Measurements from ENCODE around the gene DMPK.

The DMPK gene

GRCh38 chr19:45814851-45815480, 32.7 kb upstream of the DMPK start, which contains the start of gene RSPH6A:
RSPH6A (minus strand) TSS chr19:45815308; CDS start chr19:45815176, 132 bp downstream.
- DNase-seq (ENCODE audit: extremely low read depth, low read depth) = no peak
- TF ChIP-seq CTCF (IDR thresholded peaks at IDR 0.05; ENCODE audit: low read depth, low read length) = no peak

GRCh38 chr19:45814166-45814780, 32.0 kb upstream of the DMPK start:
- DNase-seq (ENCODE audit: extremely low read depth, low read depth) = no peak
- no peak for TF ChIP-seq CTCF (IDR thresholded peaks at IDR 0.05; ENCODE audit: low read depth, low read length)

- TF ChIP-seq CTCF (IDR thresholded peaks at IDR 0.05; ENCODE audit: low read depth, low read length) = no peak
- DNase-seq (ENCODE audit: extremely low read depth, low read depth) = no peak
Measured at GRCh38 chr19:45812297-45812696, 30.0 kb upstream of the DMPK start.

- TF ChIP-seq CTCF (IDR thresholded peaks at IDR 0.05; ENCODE audit: low read depth, low read length) = no peak
- DNase-seq (ENCODE audit: extremely low read depth, low read depth) = peak; percentile 30
Measured at GRCh38 chr19:45809643-45810159, 27.4 kb upstream of the DMPK start.

GRCh38 chr19:45805719-45806118, 23.4 kb upstream of the DMPK start:
- DNase-seq (ENCODE audit: extremely low read depth, low read depth) = no peak
- TF ChIP-seq CTCF (IDR thresholded peaks at IDR 0.05; ENCODE audit: low read depth, low read length) = no peak

GRCh38 chr19:45804959-45805230, 22.6 kb upstream of the DMPK start:
- DNase-seq (ENCODE audit: extremely low read depth, low read depth) = no peak
- TF ChIP-seq CTCF (IDR thresholded peaks at IDR 0.05; ENCODE audit: low read depth, low read length) = no peak

- no peak for TF ChIP-seq CTCF (IDR thresholded peaks at IDR 0.05; ENCODE audit: low read depth, low read length)
- DNase-seq (ENCODE audit: extremely low read depth, low read depth) = no peak
Measured at GRCh38 chr19:45804140-45804958, 22.1 kb upstream of the DMPK start.

Data from AG09319 (cell line).